Measurements from ENCODE around the gene TSPAN12. TPM values are rescaled to one million over a fixed set of nuclear protein-coding genes. Genes with fewer than 3 reads are reported as not detected.

TSPAN12 gene
- total and polyA plus RNA-seq, 8 donors: 25.7 to 52.3 (median 44.0) TPM

DNA sequence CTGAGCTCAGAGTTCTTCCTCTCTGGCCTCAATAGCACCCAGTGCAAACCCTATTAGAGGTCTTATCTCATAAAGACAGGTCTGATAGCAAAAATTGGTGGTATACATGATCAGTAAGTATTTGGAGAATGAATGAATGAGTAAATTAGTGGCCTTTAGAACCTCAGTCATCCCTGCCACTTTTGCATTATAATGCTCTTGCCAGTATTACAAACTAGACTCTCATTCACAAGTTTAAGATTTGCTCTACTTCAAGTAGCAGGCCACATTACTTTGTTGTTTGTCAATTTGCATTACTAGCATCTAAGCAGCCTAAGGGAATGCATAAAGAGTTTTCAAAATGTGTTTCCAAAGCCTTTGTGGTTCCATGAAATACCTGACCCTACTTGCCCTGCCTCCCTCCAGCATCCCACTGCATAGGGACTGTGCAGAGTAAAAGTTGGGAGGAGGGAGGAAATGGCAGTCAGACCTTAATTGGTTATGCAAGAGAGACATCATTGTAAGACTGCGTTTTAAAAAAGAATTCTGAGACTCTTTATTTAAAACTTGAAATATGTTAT lies 21.3 kb downstream of the TSPAN12 start:
- no peaks in the 10 kb centered on the region for H3K36me3 ChIP-seq
- DNase-seq (no peak), ATAC-seq (no peak)
- H3K4me3 ChIP-seq: no peak overlapping the region
- H3K9me3 ChIP-seq: no peaks in the 10 kb centered on the region
- intact Hi-C loops (cut with DNase I): no loop called here
- no peak overlapping the region for H3K27ac ChIP-seq
- TF ChIP-seq, protein P1, sequence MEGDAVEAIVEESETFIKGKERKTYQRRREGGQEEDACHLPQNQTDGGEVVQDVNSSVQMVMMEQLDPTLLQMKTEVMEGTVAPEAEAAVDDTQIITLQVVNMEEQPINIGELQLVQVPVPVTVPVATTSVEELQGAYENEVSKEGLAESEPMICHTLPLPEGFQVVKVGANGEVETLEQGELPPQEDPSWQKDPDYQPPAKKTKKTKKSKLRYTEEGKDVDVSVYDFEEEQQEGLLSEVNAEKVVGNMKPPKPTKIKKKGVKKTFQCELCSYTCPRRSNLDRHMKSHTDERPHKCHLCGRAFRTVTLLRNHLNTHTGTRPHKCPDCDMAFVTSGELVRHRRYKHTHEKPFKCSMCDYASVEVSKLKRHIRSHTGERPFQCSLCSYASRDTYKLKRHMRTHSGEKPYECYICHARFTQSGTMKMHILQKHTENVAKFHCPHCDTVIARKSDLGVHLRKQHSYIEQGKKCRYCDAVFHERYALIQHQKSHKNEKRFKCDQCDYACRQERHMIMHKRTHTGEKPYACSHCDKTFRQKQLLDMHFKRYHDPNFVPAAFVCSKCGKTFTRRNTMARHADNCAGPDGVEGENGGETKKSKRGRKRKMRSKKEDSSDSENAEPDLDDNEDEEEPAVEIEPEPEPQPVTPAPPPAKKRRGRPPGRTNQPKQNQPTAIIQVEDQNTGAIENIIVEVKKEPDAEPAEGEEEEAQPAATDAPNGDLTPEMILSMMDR (IDR thresholded peaks at IDR 0.05): no peak
- H3K27me3 ChIP-seq: no peaks in the 10 kb centered on the region
- H3K4me1 ChIP-seq: no peaks in the 10 kb centered on the region

DNA sequence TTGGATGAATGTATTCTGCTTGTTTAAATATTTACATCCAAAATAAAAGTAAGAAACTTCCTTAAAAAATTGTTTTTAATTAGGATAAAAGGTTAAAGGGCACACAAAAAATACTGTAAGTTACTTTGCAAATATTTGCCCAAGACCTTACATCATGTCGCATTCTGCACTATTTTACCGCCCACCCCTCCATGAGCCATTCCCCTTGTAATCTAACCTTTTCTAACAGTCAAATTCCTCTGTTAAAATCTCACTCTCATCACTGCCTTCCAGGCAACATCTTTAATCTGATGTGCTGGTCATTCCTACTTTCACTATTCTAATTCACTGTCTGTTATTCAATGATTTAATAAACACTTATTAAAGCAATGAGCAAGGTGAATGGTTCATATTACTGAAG lies 23.2 kb downstream of the TSPAN12 start:
- intact Hi-C loops (cut with DNase I): no loop called here
- ATAC-seq: no peak
- no peaks in the 10 kb centered on the region for H3K27me3 ChIP-seq
- no peaks in the 10 kb centered on the region for H3K9me3 ChIP-seq
- H3K27ac ChIP-seq: no peak overlapping the region
- no peak overlapping the region for H3K4me3 ChIP-seq
- no peaks in the 10 kb centered on the region for H3K36me3 ChIP-seq
- no peaks in the 10 kb centered on the region for H3K4me1 ChIP-seq
- TF ChIP-seq, protein P1 (IDR thresholded peaks at IDR 0.05): no peak
- DNase-seq: no peak

DNA sequence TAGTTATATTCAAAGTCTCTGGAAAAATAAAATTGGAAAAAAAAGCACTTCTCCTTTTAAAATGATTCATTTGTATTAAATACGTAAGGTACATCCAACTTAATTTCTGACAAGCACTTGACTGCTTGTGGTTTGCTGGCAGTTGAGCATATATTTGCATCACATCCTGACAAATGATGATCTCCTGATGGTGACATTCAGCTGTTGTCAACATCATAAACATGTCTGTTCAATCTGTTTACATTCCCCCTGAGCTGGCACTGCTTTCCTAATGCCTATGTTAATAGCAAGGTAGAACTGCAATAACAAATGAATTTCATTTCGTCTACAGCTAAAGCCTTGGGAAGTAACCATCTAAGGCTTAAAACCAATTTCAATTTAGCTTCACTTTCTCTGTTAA lies 24.4 kb downstream of the TSPAN12 start:
- H3K27ac ChIP-seq: no peak overlapping the region
- H3K4me3 ChIP-seq: no peak overlapping the region
- no peaks in the 10 kb centered on the region for H3K9me3 ChIP-seq
- no peaks in the 10 kb centered on the region for H3K36me3 ChIP-seq
- H3K27me3 ChIP-seq: no peaks in the 10 kb centered on the region
- TF ChIP-seq, protein P1 (IDR thresholded peaks at IDR 0.05): no peak
- ATAC-seq (no peak), DNase-seq (no peak)
- H3K4me1 ChIP-seq: no peaks in the 10 kb centered on the region
- intact Hi-C loops (cut with DNase I): no loop called here

DNA sequence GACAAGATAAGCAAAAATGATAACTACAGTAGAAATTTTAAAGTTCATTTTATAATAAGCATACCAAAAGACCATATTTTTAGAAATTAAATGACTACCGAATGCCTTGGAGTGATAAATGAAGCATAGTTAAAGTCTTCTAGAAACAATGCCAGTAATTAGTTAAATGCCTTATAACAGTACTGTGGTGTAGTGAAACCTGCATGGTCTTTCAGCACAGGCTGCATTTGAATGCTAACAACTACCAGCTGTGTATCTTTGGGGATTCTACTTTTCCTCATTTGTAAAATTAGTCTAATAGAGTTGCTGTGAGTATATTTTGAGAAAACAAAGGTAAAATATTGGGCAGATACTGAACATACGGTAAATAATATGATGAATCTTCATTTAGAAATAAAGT lies 25.1 kb downstream of the TSPAN12 start:
- ATAC-seq: no peak
- H3K4me3 ChIP-seq: no peak overlapping the region
- intact Hi-C loops (cut with DNase I): no loop called here
- H3K27me3 ChIP-seq: no peaks in the 10 kb centered on the region
- no peak for DNase-seq
- TF ChIP-seq, protein P1 (IDR thresholded peaks at IDR 0.05): no peak
- H3K9me3 ChIP-seq: no peaks in the 10 kb centered on the region
- no peaks in the 10 kb centered on the region for H3K36me3 ChIP-seq
- no peaks in the 10 kb centered on the region for H3K4me1 ChIP-seq
- no peak overlapping the region for H3K27ac ChIP-seq

DNA sequence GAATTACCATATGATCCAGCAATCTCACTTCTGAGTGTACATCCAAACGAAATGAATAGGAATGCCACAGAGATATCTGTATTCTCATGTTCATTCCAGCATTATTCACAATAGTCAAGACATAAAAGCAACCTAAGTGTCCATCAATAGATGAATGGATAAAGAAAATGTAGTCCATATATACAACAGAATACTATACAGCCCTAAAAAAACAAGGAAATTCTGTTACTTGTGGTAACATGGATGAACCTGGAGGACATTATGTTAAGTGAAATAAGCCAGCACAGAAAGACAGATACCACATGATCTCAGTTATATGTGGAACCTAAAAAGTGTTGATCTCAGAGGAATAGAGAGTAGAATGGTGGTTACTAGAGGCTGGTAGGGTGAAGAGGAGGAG lies 26.7 kb downstream of the TSPAN12 start:
- Histone ChIP-seq H3K27ac (no peak overlapping the region), H3K9me3 (no peaks in the 10 kb centered on the region), H3K4me3 (no peak overlapping the region), H3K4me1 (no peaks in the 10 kb centered on the region), H3K36me3 (no peaks in the 10 kb centered on the region), H3K27me3 (no peaks in the 10 kb centered on the region)
- TF ChIP-seq, protein P1 (IDR thresholded peaks at IDR 0.05): no peak
- ATAC-seq (no peak), DNase-seq (no peak)
- intact Hi-C loops (cut with DNase I): no loop called here
